ENCODE data around the gene HLA-DRB1.

DNA sequence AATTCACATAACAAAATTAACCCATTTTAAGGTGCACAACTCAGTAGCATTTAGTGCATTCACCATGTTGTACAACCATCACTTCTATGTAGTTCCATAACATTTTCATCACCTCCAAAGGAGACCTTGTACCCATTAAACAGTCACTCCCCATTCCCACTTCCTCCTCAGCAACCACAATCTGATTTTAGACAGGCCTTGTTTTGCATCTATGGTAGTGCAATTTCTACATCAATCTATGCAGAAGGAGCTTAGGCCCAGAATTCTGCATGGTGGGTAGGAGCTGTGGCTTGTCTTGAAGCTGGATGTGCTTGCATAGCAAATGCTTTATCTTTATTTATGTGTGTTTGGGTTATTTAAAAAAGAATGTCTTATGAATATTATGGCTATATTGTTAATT is 34.0 kb upstream of the HLA-DRB1 start:
- TF ChIP-seq, protein P1, sequence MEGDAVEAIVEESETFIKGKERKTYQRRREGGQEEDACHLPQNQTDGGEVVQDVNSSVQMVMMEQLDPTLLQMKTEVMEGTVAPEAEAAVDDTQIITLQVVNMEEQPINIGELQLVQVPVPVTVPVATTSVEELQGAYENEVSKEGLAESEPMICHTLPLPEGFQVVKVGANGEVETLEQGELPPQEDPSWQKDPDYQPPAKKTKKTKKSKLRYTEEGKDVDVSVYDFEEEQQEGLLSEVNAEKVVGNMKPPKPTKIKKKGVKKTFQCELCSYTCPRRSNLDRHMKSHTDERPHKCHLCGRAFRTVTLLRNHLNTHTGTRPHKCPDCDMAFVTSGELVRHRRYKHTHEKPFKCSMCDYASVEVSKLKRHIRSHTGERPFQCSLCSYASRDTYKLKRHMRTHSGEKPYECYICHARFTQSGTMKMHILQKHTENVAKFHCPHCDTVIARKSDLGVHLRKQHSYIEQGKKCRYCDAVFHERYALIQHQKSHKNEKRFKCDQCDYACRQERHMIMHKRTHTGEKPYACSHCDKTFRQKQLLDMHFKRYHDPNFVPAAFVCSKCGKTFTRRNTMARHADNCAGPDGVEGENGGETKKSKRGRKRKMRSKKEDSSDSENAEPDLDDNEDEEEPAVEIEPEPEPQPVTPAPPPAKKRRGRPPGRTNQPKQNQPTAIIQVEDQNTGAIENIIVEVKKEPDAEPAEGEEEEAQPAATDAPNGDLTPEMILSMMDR (IDR thresholded peaks at IDR 0.05) = no peak
- TF ChIP-seq POLR2A (IDR thresholded peaks at IDR 0.05) = no peak

Data from Peyer's patch (tissue), 4 donors.